ENCODE measurements around the gene MAN1A1. TPM values are rescaled to one million over a fixed set of nuclear protein-coding genes. Genes with fewer than 3 reads are reported as not detected.

MAN1A1 gene
- polyA plus RNA-seq, 3 donors, result 11.0 to 20.4 (median 16.1) TPM

DNA sequence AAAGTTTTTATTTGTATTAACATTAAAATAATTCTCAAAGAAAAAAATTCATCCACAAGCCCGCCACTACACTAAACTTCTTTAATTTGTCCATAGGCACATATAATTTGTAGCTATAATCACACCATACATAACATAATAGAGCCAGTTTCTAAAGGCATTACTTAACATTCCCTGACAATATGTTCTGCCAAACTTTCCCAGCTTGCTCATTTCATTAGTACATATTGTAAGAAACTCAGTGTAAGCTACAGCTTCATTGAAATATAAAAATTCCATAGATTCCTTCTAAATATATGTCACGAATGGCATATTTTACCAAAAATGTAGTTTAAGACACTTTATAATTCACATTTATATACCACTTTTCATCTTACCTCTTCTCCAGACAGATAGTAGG, 59.3 kb downstream of the MAN1A1 start:
- Histone ChIP-seq H3K4me1 (ENCODE audit: control insufficient read depth in 1 of 2, insufficient read depth in 2 of 2, low read length in 2 of 2) (no peaks in the 10 kb centered on the region), H3K9ac (ENCODE audit: insufficient read depth, low read length, poor library complexity, severe bottlenecking) (no peak overlapping the region), H3K27me3 (ENCODE audit: control insufficient read depth in 2 of 2, insufficient read depth in 2 of 2, low read length in 2 of 2) (no peaks in the 10 kb centered on the region), H3K9me3 (replicated peaks in 1 of 2; ENCODE audit: control insufficient read depth in 1 of 2, insufficient read depth in 1 of 2, low read length in 2 of 2) (no peaks in the 10 kb centered on the region), H2AFZ (ENCODE audit: insufficient read depth, low read depth, low read length, poor library complexity, severe bottlenecking) (no peak overlapping the region), H3K36me3 (replicated peaks in 1 of 2; ENCODE audit: control insufficient read depth in 1 of 2, insufficient read depth in 2 of 2, low read length in 2 of 2) (peaks cover 0 to 3% of the 10 kb centered on the region in 2 donors), H3K4me3 (replicated peaks in 1 of 3; ENCODE audit: low read depth in 2 of 3, low read length in 3 of 3) (no peak overlapping the region), H3K4me2 (replicated peaks; ENCODE audit: extremely low read depth, low read length, poor library complexity, severe bottlenecking) (no peak overlapping the region), H3K27ac (ENCODE audit: low read depth in 1 of 2, low read length in 2 of 2) (no peak overlapping the region), H3K79me2 (ENCODE audit: insufficient read depth, low read length) (no peaks in the 10 kb centered on the region), H4K20me1 (ENCODE audit: insufficient read depth, low read length) (no peaks in the 10 kb centered on the region)
- WGBS (ENCODE audit: insufficient coverage), result 100% methylated on average over 1 of the region's 2 CpGs
- no peaks in the 10 kb centered on the region for H3K27me3 Mint-ChIP-seq (ENCODE audit: low read depth in 3 of 3)
- intact Hi-C loops (cut with micrococcal nuclease), result no loop called here
- peaks cover 8 to 18% of the 10 kb centered on the region in 2 donors for H3K36me3 Mint-ChIP-seq
- peaks cover 0 to 4% (median 2%) of the 10 kb centered on the region in 7 donors for H3K9me3 Mint-ChIP-seq
- no peak overlapping the region for H3K27ac Mint-ChIP-seq
- DNase-seq, result no peak
- no peak overlapping the region for H3K4me3 Mint-ChIP-seq
- no peak for TF ChIP-seq CTCF (IDR thresholded peaks at IDR 0.05)
- H3K4me1 Mint-ChIP-seq, result no peaks in the 10 kb centered on the region

DNA sequence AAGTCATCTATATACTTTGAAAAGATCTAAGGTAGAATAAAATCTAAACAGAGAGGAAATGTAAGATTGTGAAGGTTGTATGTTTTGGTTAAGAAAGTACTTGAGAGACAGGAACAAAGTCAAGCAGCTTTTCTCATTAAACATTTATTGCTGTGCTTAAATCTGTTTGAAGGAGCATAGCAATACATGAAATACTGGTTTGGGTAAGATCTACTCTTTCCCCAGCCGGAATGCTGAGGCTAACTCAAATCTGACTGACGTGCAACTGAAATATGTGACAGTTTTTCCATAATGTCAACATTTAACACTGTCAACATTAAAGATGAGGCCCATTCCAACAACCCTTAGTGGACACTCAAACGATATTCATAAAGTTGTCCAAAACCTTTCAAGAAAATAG, 59.9 kb downstream of the MAN1A1 start:
- H3K4me2 ChIP-seq (replicated peaks; ENCODE audit: extremely low read depth, low read length, poor library complexity, severe bottlenecking), result no peak overlapping the region
- Mint-ChIP-seq H3K36me3 (peaks cover 5 to 18% of the 10 kb centered on the region in 2 donors), H3K4me3 (no peak overlapping the region), H3K27me3 (ENCODE audit: low read depth in 3 of 3) (no peaks in the 10 kb centered on the region), H3K27ac (no peak overlapping the region), H3K9me3 (peaks cover 0 to 4% (median 2%) of the 10 kb centered on the region in 7 donors), H3K4me1 (no peaks in the 10 kb centered on the region)
- H3K9ac ChIP-seq (ENCODE audit: insufficient read depth, low read length, poor library complexity, severe bottlenecking), result no peak overlapping the region
- H3K27ac ChIP-seq (ENCODE audit: low read depth in 1 of 2, low read length in 2 of 2), result no peak overlapping the region
- H4K20me1 ChIP-seq (ENCODE audit: insufficient read depth, low read length), result no peaks in the 10 kb centered on the region
- no peaks in the 10 kb centered on the region for H3K9me3 ChIP-seq (replicated peaks in 1 of 2; ENCODE audit: control insufficient read depth in 1 of 2, insufficient read depth in 1 of 2, low read length in 2 of 2)
- no peaks in the 10 kb centered on the region for H3K4me1 ChIP-seq (ENCODE audit: control insufficient read depth in 1 of 2, insufficient read depth in 2 of 2, low read length in 2 of 2)
- no peak for TF ChIP-seq CTCF (IDR thresholded peaks at IDR 0.05)
- no peak for DNase-seq
- intact Hi-C loops (cut with micrococcal nuclease), result no loop called here
- H3K36me3 ChIP-seq (replicated peaks in 1 of 2; ENCODE audit: control insufficient read depth in 1 of 2, insufficient read depth in 2 of 2, low read length in 2 of 2), result peaks cover 0 to 3% of the 10 kb centered on the region in 2 donors
- H2AFZ ChIP-seq (ENCODE audit: insufficient read depth, low read depth, low read length, poor library complexity, severe bottlenecking), result no peak overlapping the region
- no peaks in the 10 kb centered on the region for H3K27me3 ChIP-seq (ENCODE audit: control insufficient read depth in 2 of 2, insufficient read depth in 2 of 2, low read length in 2 of 2)
- 100% methylated on average over 1 of the region's 3 CpGs for WGBS (ENCODE audit: insufficient coverage)
- H3K4me3 ChIP-seq (replicated peaks in 1 of 3; ENCODE audit: low read depth in 2 of 3, low read length in 3 of 3), result no peak overlapping the region
- H3K79me2 ChIP-seq (ENCODE audit: insufficient read depth, low read length), result no peaks in the 10 kb centered on the region

All from CD14-positive monocyte (primary cell).